Measurements from ENCODE around the gene GNAI3. TPM values are rescaled to one million over a fixed set of nuclear protein-coding genes. Genes with fewer than 3 reads are reported as not detected.

Gene GNAI3
- total and polyA plus RNA-seq, 2 experiments from 2014 or later = 5.0 to 7.9 TPM

- Histone ChIP-seq H3K27me3 (no peaks in the 10 kb centered on the region), H3K27ac (no peak overlapping the region), H3K36me3 (no peaks in the 10 kb centered on the region), H3K4me3 (peak overlapping the region; percentile 54), H3K4me1 (ENCODE audit: low read depth) (no peaks in the 10 kb centered on the region), H3K9me3 (ENCODE audit: low read depth) (no peaks in the 10 kb centered on the region)
- no peak for DNase-seq (ENCODE audit: low read depth in 1 of 2, low spot score in 1 of 2)
- TF ChIP-seq CTCF (IDR thresholded peaks at IDR 0.05; ENCODE audit: low read depth, low read length) = no peak
These were observed 73.1 kb downstream of the GNAI3 start for GRCh38 chr1:109621379-109622136.

GRCh38 chr1:109622137-109622892, 73.9 kb downstream of the GNAI3 start:
- DNase-seq (ENCODE audit: low read depth in 1 of 2, low spot score in 1 of 2) = no peak
- H3K4me3 ChIP-seq = no peak overlapping the region
- no peak for TF ChIP-seq CTCF (IDR thresholded peaks at IDR 0.05; ENCODE audit: low read depth, low read length)
- no peaks in the 10 kb centered on the region for H3K36me3 ChIP-seq
- H3K27ac ChIP-seq = no peak overlapping the region
- H3K4me1 ChIP-seq (ENCODE audit: low read depth) = no peaks in the 10 kb centered on the region
- no peaks in the 10 kb centered on the region for H3K27me3 ChIP-seq
- no peaks in the 10 kb centered on the region for H3K9me3 ChIP-seq (ENCODE audit: low read depth)

GRCh38 chr1:109622895-109623294, 74.5 kb downstream of the GNAI3 start:
- H3K4me3 ChIP-seq = no peak overlapping the region
- DNase-seq (ENCODE audit: low read depth in 1 of 2, low spot score in 1 of 2) = no peak
- H3K9me3 ChIP-seq (ENCODE audit: low read depth) = no peaks in the 10 kb centered on the region
- H3K4me1 ChIP-seq (ENCODE audit: low read depth) = no peaks in the 10 kb centered on the region
- H3K27me3 ChIP-seq = no peaks in the 10 kb centered on the region
- H3K27ac ChIP-seq = no peak overlapping the region
- no peaks in the 10 kb centered on the region for H3K36me3 ChIP-seq
- TF ChIP-seq CTCF (IDR thresholded peaks at IDR 0.05; ENCODE audit: low read depth, low read length) = no peak

- H3K36me3 ChIP-seq = no peaks in the 10 kb centered on the region
- no peaks in the 10 kb centered on the region for H3K4me1 ChIP-seq (ENCODE audit: low read depth)
- no peak overlapping the region for H3K27ac ChIP-seq
- H3K4me3 ChIP-seq = no peak overlapping the region
- no peaks in the 10 kb centered on the region for H3K9me3 ChIP-seq (ENCODE audit: low read depth)
- no peak for DNase-seq (ENCODE audit: low read depth in 1 of 2, low spot score in 1 of 2)
- TF ChIP-seq CTCF (IDR thresholded peaks at IDR 0.05; ENCODE audit: low read depth, low read length) = no peak
- H3K27me3 ChIP-seq = no peaks in the 10 kb centered on the region
These were observed 75.3 kb downstream of the GNAI3 start for GRCh38 chr1:109623601-109624161.

- no peak for TF ChIP-seq CTCF (IDR thresholded peaks at IDR 0.05; ENCODE audit: low read depth, low read length)
- no peaks in the 10 kb centered on the region for H3K27me3 ChIP-seq
- no peak overlapping the region for H3K4me3 ChIP-seq
- DNase-seq (ENCODE audit: low read depth in 1 of 2, low spot score in 1 of 2) = no peak
- no peak overlapping the region for H3K27ac ChIP-seq
- H3K36me3 ChIP-seq = peaks cover 2% of the 10 kb centered on the region
- no peaks in the 10 kb centered on the region for H3K4me1 ChIP-seq (ENCODE audit: low read depth)
- H3K9me3 ChIP-seq (ENCODE audit: low read depth) = no peaks in the 10 kb centered on the region
These were observed 76.0 kb downstream of the GNAI3 start for GRCh38 chr1:109624201-109625010.
